PFSK-1 (cell line): Measurements from ENCODE around the gene XXYLT1.

Source experiments
- FOXP2 ChIP-seq: optimal IDR thresholded peaks from 2 replicates; pipeline ENCODE3; 2011; ENCODE audit warnings: borderline replicate concordance, control low read depth, inconsistent platforms; ENCODE audit not compliant: insufficient read depth; ENCODE audit errors: extremely low read length, extremely low read depth
- POLR2AphosphoS5 ChIP-seq: IDR thresholded peaks from 2 replicates; pipeline ENCODE4 v1.6.1; 2012; ENCODE audit warnings: low read depth, mild to moderate bottlenecking, control low read depth, low read length, moderate library complexity
- SIN3A ChIP-seq: IDR thresholded peaks from 2 replicates; pipeline ENCODE4 v1.6.1; 2012; ENCODE audit warnings: mild to moderate bottlenecking, low read length, moderate library complexity, borderline replicate concordance; ENCODE audit not compliant: insufficient read depth
- TAF1 ChIP-seq: IDR thresholded peaks from 2 replicates; pipeline ENCODE4 v1.6.1; 2012; ENCODE audit warnings: low read length, control low read depth, borderline replicate concordance; ENCODE audit not compliant: insufficient read depth
- TF ChIP-seq, protein P1 (sequence below), 2 experiments: IDR thresholded peaks; 2 replicates each; pipeline versions ENCODE4 v1.6.1 to v1.8.0; 2011 to 2012; ENCODE audit warnings: low read depth in 2 of 2, low read length in 2 of 2, control low read depth in 1 of 2, inconsistent platforms in 1 of 2, mild to moderate bottlenecking in 1 of 2, moderate library complexity in 1 of 2; ENCODE audit not compliant: insufficient read depth in 1 of 2

The XXYLT1 gene

DNA sequence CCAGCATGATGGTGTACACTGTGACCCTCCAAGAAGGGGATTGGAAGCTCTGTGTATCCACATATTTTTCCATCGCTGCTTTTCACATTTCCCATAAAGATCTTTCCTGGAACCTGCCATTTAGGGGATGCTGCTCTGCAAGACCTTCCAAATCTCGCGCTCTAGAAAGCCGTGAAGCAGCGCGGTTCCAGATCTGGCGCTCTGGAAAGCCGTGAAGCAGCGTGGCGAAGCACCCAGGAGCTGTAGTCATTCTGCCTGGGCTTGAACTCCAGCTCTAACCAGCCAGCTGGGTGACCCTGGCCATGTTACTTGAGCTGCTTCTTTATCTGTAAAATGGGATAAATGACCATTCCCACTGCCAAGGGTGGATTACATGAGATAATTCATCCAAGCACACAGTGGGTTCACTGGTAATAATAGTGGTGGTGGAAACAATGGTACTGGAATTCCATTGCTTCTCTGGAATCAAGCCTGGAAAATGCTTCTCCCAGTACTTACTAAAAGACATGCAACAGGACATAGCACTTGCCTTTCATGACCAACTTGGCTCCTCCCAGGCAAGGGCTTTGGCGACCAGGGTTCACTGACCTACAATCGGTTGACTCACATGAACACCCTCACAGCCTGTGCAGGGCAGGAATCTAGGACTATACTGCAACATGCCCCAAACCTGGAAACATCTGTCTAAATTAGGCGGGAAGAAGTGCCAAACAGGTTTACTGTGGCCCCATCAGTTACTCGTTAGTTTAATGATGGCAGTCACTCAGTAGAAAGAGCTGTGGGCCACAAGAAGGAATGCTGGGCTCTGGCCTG, 70.7 kb downstream of the XXYLT1 start:
- TF ChIP-seq, protein P1, sequence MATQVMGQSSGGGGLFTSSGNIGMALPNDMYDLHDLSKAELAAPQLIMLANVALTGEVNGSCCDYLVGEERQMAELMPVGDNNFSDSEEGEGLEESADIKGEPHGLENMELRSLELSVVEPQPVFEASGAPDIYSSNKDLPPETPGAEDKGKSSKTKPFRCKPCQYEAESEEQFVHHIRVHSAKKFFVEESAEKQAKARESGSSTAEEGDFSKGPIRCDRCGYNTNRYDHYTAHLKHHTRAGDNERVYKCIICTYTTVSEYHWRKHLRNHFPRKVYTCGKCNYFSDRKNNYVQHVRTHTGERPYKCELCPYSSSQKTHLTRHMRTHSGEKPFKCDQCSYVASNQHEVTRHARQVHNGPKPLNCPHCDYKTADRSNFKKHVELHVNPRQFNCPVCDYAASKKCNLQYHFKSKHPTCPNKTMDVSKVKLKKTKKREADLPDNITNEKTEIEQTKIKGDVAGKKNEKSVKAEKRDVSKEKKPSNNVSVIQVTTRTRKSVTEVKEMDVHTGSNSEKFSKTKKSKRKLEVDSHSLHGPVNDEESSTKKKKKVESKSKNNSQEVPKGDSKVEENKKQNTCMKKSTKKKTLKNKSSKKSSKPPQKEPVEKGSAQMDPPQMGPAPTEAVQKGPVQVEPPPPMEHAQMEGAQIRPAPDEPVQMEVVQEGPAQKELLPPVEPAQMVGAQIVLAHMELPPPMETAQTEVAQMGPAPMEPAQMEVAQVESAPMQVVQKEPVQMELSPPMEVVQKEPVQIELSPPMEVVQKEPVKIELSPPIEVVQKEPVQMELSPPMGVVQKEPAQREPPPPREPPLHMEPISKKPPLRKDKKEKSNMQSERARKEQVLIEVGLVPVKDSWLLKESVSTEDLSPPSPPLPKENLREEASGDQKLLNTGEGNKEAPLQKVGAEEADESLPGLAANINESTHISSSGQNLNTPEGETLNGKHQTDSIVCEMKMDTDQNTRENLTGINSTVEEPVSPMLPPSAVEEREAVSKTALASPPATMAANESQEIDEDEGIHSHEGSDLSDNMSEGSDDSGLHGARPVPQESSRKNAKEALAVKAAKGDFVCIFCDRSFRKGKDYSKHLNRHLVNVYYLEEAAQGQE (IDR thresholded peaks at IDR 0.05; ENCODE audit: insufficient read depth in 1 of 2, low read depth in 2 of 2, low read length in 2 of 2), result no peak
- TF ChIP-seq FOXP2 (no peak), SIN3A (no peak), TAF1 (no peak), POLR2AphosphoS5 (no peak)

DNA sequence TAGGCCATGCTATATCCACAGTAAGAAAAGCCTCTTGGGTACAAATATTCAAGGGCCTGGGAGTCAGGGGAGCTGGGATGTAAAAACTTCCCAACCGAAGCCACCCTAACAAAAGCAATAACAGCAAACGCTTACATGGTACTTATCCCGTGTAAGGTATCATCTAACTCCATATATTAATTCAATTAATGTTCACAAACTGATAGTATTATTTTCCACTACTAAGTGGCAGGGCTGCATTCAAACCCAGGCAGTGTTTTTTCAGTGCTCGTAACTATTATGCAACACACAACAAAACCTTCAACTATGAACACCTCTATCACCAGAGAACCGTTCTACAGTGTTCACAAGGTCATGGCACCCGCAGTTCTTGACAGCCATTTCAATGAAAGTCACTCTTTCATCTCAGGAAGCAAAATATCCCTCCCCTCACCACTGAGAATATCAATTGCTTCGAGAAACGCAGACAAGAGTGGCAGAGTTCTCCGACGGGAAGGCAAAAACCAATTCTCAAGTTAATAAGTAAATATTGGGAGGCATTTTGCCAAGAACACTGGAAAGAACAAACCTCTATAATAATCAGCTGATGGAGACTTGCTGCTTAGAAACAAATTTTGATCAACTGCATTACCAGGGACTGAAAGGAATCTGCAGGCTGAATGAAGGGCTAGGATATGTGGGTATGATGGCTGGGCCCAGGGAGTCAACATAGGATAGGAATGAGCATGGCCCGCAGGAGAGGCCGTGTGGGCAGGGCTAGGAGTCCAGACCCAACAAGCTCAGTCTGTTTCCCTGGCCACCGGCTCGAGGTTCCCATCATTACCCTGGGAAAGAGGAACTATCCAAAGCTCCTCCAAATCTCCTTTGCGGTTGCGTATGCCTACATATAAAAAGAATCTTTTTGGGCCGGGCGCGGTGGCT, 72.3 kb downstream of the XXYLT1 start:
- TF ChIP-seq TAF1 (no peak), POLR2AphosphoS5 (no peak), FOXP2 (no peak), SIN3A (no peak)
- TF ChIP-seq, protein P1 (IDR thresholded peaks at IDR 0.05; ENCODE audit: insufficient read depth in 1 of 2, low read depth in 2 of 2, low read length in 2 of 2), result no peak

DNA sequence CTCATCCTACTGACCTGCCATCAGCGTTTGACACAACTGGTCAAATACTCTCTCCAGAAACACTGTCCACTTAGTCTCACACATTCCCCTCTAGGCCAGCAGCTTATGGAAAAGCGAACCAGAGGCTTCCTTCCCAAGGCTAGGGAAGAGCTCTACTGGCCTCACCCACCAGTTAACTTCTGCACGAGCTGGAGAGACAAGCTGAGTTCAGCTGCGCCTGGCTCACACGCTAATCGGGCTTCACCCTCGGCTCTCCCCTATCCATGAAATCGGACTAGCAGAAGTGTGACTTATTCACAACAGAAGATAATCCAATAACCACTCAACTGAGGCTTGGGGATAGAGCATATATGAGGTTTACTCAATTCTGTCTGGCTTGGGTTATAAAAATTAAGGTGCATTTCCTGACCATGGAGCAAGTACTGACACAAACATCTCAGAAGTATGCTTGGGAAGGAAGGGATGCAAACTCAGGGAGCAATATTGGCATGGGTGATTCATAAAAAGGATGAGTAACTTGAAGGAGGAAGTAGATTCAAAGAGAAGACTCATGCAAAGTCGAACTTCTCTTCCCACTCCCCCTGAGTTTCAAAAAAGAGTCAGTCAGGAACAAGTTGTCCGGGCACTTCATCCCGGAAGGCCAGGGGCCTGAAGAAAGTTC, 73.1 kb downstream of the XXYLT1 start:
- TF ChIP-seq TAF1, result 0 out of 2 replicates have a peak, but pooled peaks have one; percentile 33
- no peak for TF ChIP-seq FOXP2

DNA sequence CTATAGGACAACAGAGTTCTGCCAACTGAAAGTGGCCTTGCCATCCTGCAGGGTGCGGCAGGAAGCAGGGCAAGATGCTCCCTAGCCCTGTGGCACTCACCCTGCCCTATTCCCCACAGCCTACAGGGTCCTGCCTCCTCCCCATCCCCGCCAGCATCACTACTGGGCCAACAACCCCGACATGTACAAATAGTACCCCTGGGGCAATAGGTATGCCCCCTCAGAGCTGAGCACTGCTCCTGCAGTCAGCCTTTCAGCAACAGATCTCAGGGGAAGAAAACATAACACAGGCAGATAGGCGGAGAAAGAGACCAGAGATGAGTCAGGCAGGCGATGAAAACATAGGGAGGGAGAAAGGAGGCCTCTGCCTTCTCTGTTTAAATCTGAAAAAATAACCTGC, 74.7 kb downstream of the XXYLT1 start:
- no peak for TF ChIP-seq SIN3A
- no peak for TF ChIP-seq POLR2AphosphoS5
- TF ChIP-seq FOXP2, result no peak
- TF ChIP-seq, protein P1 (IDR thresholded peaks at IDR 0.05; ENCODE audit: insufficient read depth in 1 of 2, low read depth in 2 of 2, low read length in 2 of 2), result no peak
- TF ChIP-seq TAF1, result no peak

DNA sequence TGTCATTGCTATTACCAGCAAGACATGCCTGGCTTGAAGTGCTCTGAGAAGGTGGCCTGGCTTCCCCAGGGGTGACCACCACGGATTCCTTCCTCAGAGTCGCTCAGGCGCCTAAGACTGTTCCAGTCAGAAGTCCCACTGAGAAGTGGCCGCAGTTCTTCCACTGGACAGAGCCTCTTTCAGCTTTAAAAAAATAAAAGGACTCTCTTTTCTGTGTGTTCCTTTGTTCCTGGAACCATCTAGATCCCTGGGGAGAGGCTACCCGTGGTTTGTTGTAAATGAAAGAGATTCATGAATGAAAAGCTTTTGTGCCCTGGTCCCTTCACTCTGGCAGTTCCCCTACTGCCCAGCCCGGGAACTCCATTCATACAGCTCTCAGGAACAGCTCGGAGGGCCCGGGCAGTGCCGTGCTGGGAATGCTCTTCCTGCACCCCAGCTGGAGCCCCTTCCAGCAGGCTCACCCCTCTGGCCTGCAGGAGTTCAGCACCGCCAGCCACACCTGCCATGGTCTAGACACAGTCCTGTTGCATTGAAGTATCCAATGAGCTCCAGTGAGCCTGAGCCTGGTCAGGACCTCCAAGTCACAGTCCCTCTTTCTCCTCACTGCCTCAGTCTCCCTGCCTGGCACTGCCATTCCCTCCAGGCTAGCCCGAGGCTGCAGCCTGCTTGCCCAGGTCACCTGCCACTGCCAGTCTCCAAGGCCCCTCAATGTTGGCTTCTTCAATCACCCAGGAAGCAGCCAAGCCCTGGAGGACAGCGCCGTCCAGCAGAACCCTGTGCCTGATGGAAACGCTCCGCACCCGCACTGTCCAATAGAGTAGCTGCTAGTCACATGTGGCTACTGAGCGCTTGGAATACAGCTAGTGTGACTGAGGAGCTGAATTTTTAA, 75.4 kb downstream of the XXYLT1 start:
- TF ChIP-seq FOXP2 (no peak), SIN3A (no peak), TAF1 (0 out of 2 replicates have a peak, but pooled peaks have one; percentile 16), POLR2AphosphoS5 (peak; percentile 38; the same call in 1 of the 2 replicates)
